B cell (primary cell): Measurements from ENCODE around the gene CYP27A1. TPM values are rescaled to one million over a fixed set of nuclear protein-coding genes. Genes with fewer than 3 reads are reported as not detected.

Experiments used
- ATAC-seq: fragments of 200-7000 bp; cut with Tn5 transposase; one replicate; pipeline ENCODE4 v1.10.0; 2021; ENCODE audit warnings: low read depth, mild to moderate bottlenecking, moderate number of reproducible peaks, moderate library complexity
- CTCF ChIA-PET: fragments of 350-600 bp; sonication (Branson Sonifier 250); formaldehyde crosslinking; loops from one replicate; lab custom pipeline; 2021; ENCODE audit warnings: antibody characterized with exemption, inconsistent platforms; lab: Charles Lee
- POLR2A ChIA-PET: fragments of 350-600 bp; sonication (Branson Sonifier 250); formaldehyde crosslinking; loops from one replicate; lab custom pipeline; 2021; ENCODE audit warnings: antibody characterized with exemption; lab: Charles Lee
- DNase-seq: peaks from one replicate; pipeline ENCODE4 v3.0.0; 2013
- H2AFZ ChIP-seq: 2 replicates; pipeline ENCODE4 v1.6.1; 2012; ENCODE audit warnings: mild to moderate bottlenecking, low read depth, low read length; ENCODE audit not compliant: insufficient read depth, poor library complexity, severe bottlenecking
- H3K27ac ChIP-seq, 2 donors: 1 replicate in 1 of 2; 2 replicates in 1 of 2; pipeline ENCODE4 v1.5.1; 2012 to 2013; ENCODE audit warnings: low read length in 2 of 2, mild to moderate bottlenecking in 2 of 2, moderate library complexity in 1 of 2
- H3K27me3 ChIP-seq, 4 experiments: fragments of 200-600 bp in 1 of 4; sonication (generic) in 1 of 4; replicated peaks in 1 of 4; 1 replicate in 2 of 4; 2 replicates in 2 of 4; pipeline versions ENCODE4 v1.6.1 to v1.7.0; 2013 to 2016; ENCODE audit warnings: low read length in 3 of 4, mild to moderate bottlenecking in 2 of 4, mixed read lengths in 1 of 4, moderate library complexity in 1 of 4; ENCODE audit not compliant: insufficient read depth in 4 of 4, control insufficient read depth in 3 of 4; ENCODE audit errors: control extremely low read depth in 1 of 4
- H3K36me3 ChIP-seq, 2 experiments: replicated peaks in 1 of 2; 1 replicate in 1 of 2; 2 replicates in 1 of 2; pipeline versions ENCODE4 v1.6.1 to v1.7.1; 2013; ENCODE audit warnings: low read length in 1 of 2; ENCODE audit not compliant: insufficient read depth in 2 of 2, control insufficient read depth in 1 of 2; ENCODE audit errors: control extremely low read depth in 1 of 2, extremely low read depth in 1 of 2
- H3K4me1 ChIP-seq, 2 donors: fragments of 200-600 bp in 1 of 2; sonication (generic) in 1 of 2; 1 replicate in 1 of 2; 2 replicates in 1 of 2; pipeline versions ENCODE4 v1.5.1 to v1.6.1; 2013 to 2017; ENCODE audit warnings: low read length in 2 of 2; ENCODE audit not compliant: control insufficient read depth in 2 of 2, insufficient read depth in 2 of 2
- H3K4me2 ChIP-seq: replicated peaks from 2 replicates; pipeline ENCODE3; 2012; ENCODE audit warnings: mild to moderate bottlenecking, low read depth, low read length; ENCODE audit not compliant: poor library complexity, severe bottlenecking
- H3K4me3 ChIP-seq, 5 experiments: fragments of 200-600 bp in 1 of 5; sonication (generic) in 1 of 5; 1 replicate in 3 of 5; 2 replicates in 2 of 5; pipeline versions ENCODE4 v1.5.1 to v1.7.0; 2011 to 2016; ENCODE audit warnings: low read length in 4 of 5, mild to moderate bottlenecking in 4 of 5, low read depth in 2 of 5, control low read depth in 1 of 5, moderate library complexity in 1 of 5; ENCODE audit not compliant: insufficient read depth in 1 of 5; ENCODE audit errors: control extremely low read depth in 1 of 5, extremely low read depth in 1 of 5
- H3K79me2 ChIP-seq: fragments of 200-600 bp; sonication (generic); one replicate; pipeline ENCODE4 v1.6.0; 2016; ENCODE audit warnings: low read length; ENCODE audit not compliant: control insufficient read depth, insufficient read depth
- H3K9ac ChIP-seq: fragments of 200-600 bp; sonication (generic); 2 replicates; pipeline ENCODE4 v1.6.1; 2017; ENCODE audit warnings: mild to moderate bottlenecking, low read length, moderate library complexity
- H3K9me3 ChIP-seq, 3 donors: one replicate each; pipeline versions ENCODE4 v1.6.1 to v1.7.1; 2013; ENCODE audit warnings: low read length in 2 of 3; ENCODE audit not compliant: control insufficient read depth in 2 of 3, insufficient read depth in 1 of 3; ENCODE audit errors: control extremely low read depth in 1 of 3
- H4K20me1 ChIP-seq: 2 replicates; pipeline ENCODE4 v1.6.0; 2012; ENCODE audit warnings: mild to moderate bottlenecking, low read length; ENCODE audit not compliant: insufficient read depth, control insufficient read depth, poor library complexity, severe bottlenecking
- H3K27ac Mint-ChIP-seq: one replicate; pipeline ENCODE4 v1.8.0; 2021; ENCODE audit warnings: mixed read lengths
- H3K27me3 Mint-ChIP-seq: one replicate; pipeline ENCODE4 v1.8.0; 2021; ENCODE audit warnings: mixed read lengths
- H3K4me1 Mint-ChIP-seq: one replicate; pipeline ENCODE4 v1.8.0; 2021; ENCODE audit warnings: mixed read lengths
- H3K4me3 Mint-ChIP-seq: one replicate; pipeline ENCODE4 v1.8.0; 2021; ENCODE audit warnings: mixed read lengths
- H3K9me3 Mint-ChIP-seq: one replicate; pipeline ENCODE4 v1.8.0; 2022; ENCODE audit warnings: mixed read lengths; ENCODE audit not compliant: insufficient read depth
- EZH2 ChIP-seq: IDR thresholded peaks from 2 replicates; pipeline ENCODE4 v1.6.1; 2012; ENCODE audit warnings: borderline replicate concordance, low read depth, mild to moderate bottlenecking, moderate library complexity, low read length; ENCODE audit not compliant: insufficient read depth, poor library complexity, severe bottlenecking
- WGBS: methylation state at CpG from one replicate; pipeline ENCODE4 v1.1.5; 2013; ENCODE audit warnings: missing lambda C conversion rate; ENCODE audit not compliant: insufficient coverage; 5-methylcytosine and 5-hydroxymethylcytosine counted together
- intact Hi-C: fragments of 100-400 bp; cut with micrococcal nuclease; formaldehyde crosslinking; loops from one replicate; pipeline ENCODE4 v1.10.0; 2022
- polyA plus RNA-seq: library from polyadenylated mRNA; depleted of rRNA; stranded (reverse); fragments of >200 nt; gene quantifications from 2 replicates; pipeline ENCODE4 v1.2.3, GENCODE V29; 2012
- total RNA-seq, 2 donors: library from RNA; stranded (reverse); fragments of 120-200 nt in 1 of 2; gene quantifications; 1 replicate in 1 of 2; 2 replicates in 1 of 2; pipeline versions ENCODE4 v1.2.3 to v1.2.4, GENCODE V29; 2013 to 2022
- TF ChIP-seq, protein P1 (sequence below): fragments of 200-600 bp; IDR thresholded peaks from one replicate; pipeline ENCODE4 v1.8.0; 2022; ENCODE audit warnings: antibody characterized with exemption, mild to moderate bottlenecking

Gene CYP27A1
- total and polyA plus RNA-seq, 2 donors (not counting 1 experiment from before 2014, with no cell fraction given), result 0.39 to 1.1 TPM

DNA sequence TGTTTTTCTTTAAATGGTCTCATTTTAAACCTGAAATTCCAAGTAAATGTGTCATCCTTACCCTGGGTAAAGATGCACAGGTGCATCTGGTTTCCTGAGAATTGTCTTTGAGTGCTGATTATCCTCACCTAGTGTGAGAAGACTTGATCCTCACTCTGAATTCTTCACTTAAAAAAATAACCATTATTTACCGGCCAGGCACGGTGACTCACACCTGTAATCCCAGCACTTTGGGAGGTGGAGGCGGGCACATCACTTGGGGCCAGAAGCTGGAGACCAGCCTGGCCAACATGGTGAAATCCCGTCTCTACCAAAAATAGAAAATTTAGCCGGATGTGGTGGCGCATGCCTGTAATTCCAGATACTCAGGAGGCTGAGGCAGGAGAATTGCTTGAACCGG lies 67.8 kb downstream of the CYP27A1 start:
- Histone ChIP-seq H3K36me3 (no peaks in the 10 kb centered on the region), H3K4me1 (peaks cover 0 to 3% of the 10 kb centered on the region in 2 donors), H2AFZ (no peak overlapping the region), H3K9me3 (peaks cover 0 to 11% (median 0%) of the 10 kb centered on the region in 3 donors), H3K79me2 (no peaks in the 10 kb centered on the region), H3K27ac (no peak overlapping the region), H4K20me1 (no peaks in the 10 kb centered on the region), H3K4me2 (no peak overlapping the region), H3K4me3 (no peak overlapping the region), H3K27me3 (peaks cover 0 to 41% (median 13%) of the 10 kb centered on the region in 4 experiments), H3K9ac (no peak overlapping the region)
- Mint-ChIP-seq H3K4me1 (no peaks in the 10 kb centered on the region), H3K9me3 (no peaks in the 10 kb centered on the region), H3K27me3 (peaks cover 35% of the 10 kb centered on the region), H3K4me3 (no peak overlapping the region), H3K27ac (no peak overlapping the region)
- WGBS, result 100% methylated on average over 4 of the region's 7 CpGs
- ATAC-seq, result no peak
- intact Hi-C loops, result loop anchor here (5.0 kb wide), 3 partner anchors 133 to 547 kb away; partner anchors contain the start of gene TTLL4
- DNase-seq, result no peak
- ChIA-PET CTCF (interaction anchor here (0.7 to 10.3 kb wide), 5 partner anchors 27 to 224 kb away, joined by 3 to 129 read pairs (median 4); partner anchors contain the start of gene WNT10A), POLR2A (no interaction called here)
- TF ChIP-seq, protein P1, sequence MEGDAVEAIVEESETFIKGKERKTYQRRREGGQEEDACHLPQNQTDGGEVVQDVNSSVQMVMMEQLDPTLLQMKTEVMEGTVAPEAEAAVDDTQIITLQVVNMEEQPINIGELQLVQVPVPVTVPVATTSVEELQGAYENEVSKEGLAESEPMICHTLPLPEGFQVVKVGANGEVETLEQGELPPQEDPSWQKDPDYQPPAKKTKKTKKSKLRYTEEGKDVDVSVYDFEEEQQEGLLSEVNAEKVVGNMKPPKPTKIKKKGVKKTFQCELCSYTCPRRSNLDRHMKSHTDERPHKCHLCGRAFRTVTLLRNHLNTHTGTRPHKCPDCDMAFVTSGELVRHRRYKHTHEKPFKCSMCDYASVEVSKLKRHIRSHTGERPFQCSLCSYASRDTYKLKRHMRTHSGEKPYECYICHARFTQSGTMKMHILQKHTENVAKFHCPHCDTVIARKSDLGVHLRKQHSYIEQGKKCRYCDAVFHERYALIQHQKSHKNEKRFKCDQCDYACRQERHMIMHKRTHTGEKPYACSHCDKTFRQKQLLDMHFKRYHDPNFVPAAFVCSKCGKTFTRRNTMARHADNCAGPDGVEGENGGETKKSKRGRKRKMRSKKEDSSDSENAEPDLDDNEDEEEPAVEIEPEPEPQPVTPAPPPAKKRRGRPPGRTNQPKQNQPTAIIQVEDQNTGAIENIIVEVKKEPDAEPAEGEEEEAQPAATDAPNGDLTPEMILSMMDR, result no peak
- no peak for TF ChIP-seq EZH2

DNA sequence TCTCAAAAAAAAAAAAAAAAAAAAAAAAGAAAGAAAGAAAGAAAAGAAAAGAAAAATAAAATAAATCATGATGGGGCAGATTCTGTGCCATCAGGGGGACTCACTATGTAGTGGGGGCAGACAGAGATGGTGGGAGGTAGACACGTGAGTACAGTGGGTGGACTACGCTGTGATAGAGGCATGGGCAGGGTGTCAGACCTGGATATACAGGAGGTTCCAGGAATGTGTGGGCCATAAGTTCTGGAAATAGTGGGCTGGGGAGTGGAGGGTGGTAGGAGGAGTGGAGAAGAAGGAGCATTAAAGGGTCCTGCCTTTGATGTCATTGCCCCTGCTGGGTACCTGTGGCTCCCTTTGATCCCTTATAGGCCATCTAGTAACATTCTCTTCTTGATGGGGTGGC lies 68.8 kb downstream of the CYP27A1 start:
- peaks cover 0 to 51% (median 18%) of the 10 kb centered on the region in 4 experiments for H3K27me3 ChIP-seq
- no peak overlapping the region for H2AFZ ChIP-seq
- H3K4me3 ChIP-seq, result no peak overlapping the region
- H3K4me1 ChIP-seq, result peaks cover 0 to 3% of the 10 kb centered on the region in 2 donors
- H3K4me3 Mint-ChIP-seq, result no peak overlapping the region
- no peaks in the 10 kb centered on the region for H3K4me1 Mint-ChIP-seq
- no peaks in the 10 kb centered on the region for H3K79me2 ChIP-seq
- TF ChIP-seq EZH2, result no peak
- TF ChIP-seq, protein P1, result no peak
- H3K9ac ChIP-seq, result no peak overlapping the region
- peaks cover 0 to 7% (median 0%) of the 10 kb centered on the region in 3 donors for H3K9me3 ChIP-seq
- DNase-seq (no peak), ATAC-seq (no peak)
- no peak overlapping the region for H3K27ac Mint-ChIP-seq
- no peak overlapping the region for H3K4me2 ChIP-seq
- 85% methylated on average over 2 of the region's 2 CpGs for WGBS
- no peaks in the 10 kb centered on the region for H4K20me1 ChIP-seq
- POLR2A ChIA-PET, result interaction anchor here (0.7 kb wide), 1 partner anchor 47 kb away, joined by 6 read pairs; no protein-coding TSS in a partner anchor
- intact Hi-C loops, result loop anchor here (5.0 kb wide), 1 partner anchor 132 kb away; no protein-coding TSS in a partner anchor
- H3K27ac ChIP-seq, result no peak overlapping the region
- H3K27me3 Mint-ChIP-seq, result peaks cover 44% of the 10 kb centered on the region
- CTCF ChIA-PET, result interaction anchor here (0.6 to 10.3 kb wide), 11 partner anchors 26 to 304 kb away, joined by 3 to 129 read pairs (median 5); partner anchors contain the start of genes TTLL4 and WNT10A
- no peaks in the 10 kb centered on the region for H3K9me3 Mint-ChIP-seq
- H3K36me3 ChIP-seq, result no peaks in the 10 kb centered on the region
